Astrocyte of the spinal cord (primary cell): Measurements from ENCODE around the gene KMT2A.
"Not testable (repeated sequence)": the region's sequence is repeated elsewhere in the genome, so short reads cannot be mapped to it uniquely, and the experiment has no call there.

Source experiments
- DNase-seq: peaks from one replicate; pipeline ENCODE4 v3.0.0; 2011; ENCODE audit warnings: low read depth, low spot score
- H3K4me3 ChIP-seq: 2 replicates; pipeline ENCODE4 v1.5.1; 2011; ENCODE audit warnings: low read depth, mild to moderate bottlenecking, low read length, moderate library complexity
- CTCF ChIP-seq: IDR thresholded peaks from 2 replicates; pipeline ENCODE4 v1.5.1; 2012; ENCODE audit warnings: low read depth, mild to moderate bottlenecking, low read length, inconsistent platforms
- in situ Hi-C: cut with HindIII; loops from 2 replicates; pipeline ENCODE4 v1.10.0; 2017; ENCODE audit warnings: low sequenced_read_pairs

The KMT2A gene

GRCh38 chr11:118435893-118436624 is at the start of gene KMT2A:
TSS of gene KMT2A (plus strand) at chr11:118436492. CDS start at chr11:118436513, 21 bp downstream.
- no peak for TF ChIP-seq CTCF
- H3K4me3 ChIP-seq = peak within 1 kb of the TSS; percentile 90
- in situ Hi-C loops = no loop called here
- DNase-seq = peak; percentile 99

DNA sequence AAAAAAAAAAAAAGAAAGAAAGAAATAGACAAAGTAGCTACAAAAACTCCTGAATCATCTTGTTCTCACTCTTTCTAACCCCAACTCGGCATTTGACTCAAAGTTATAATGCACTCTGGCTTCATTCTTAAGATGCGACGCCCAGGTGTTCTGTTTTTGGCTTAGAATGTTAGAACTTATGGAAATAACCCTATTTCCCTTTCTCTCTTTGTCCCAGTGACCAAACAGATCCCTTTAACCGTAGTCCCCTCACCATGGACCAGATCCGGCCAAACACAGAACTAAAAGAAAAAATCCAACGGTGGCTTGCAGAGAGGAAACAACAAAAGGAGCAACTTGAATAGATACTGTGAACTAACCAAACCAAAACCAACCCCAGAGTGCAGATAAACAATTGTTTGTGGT is 40.2 kb upstream of the KMT2A start:
- no peak overlapping the region for H3K4me3 ChIP-seq
- in situ Hi-C loops = no loop called here
- TF ChIP-seq CTCF = no peak
- DNase-seq = no peak

DNA sequence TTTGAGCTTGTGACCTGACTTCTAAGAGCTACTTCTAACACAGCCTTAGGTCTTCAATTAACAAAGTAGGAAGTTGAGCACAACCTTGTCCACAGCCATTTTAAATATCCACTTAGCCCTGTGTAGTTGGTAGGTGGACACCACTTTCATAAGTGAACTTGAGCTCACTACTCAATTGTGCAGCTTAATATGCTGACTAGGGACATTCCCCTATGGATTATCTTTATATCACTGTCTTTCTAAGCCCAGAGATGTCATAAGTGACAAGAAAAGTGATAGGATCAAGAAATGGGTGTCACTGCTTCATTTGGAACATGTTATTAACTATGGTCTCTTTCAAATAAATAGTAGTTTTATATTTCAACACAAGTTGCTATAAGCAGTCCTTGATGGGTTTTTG is 38.8 kb upstream of the KMT2A start:
- no peak overlapping the region for H3K4me3 ChIP-seq
- no peak for DNase-seq
- in situ Hi-C loops = no loop called here
- TF ChIP-seq CTCF = no peak

- no peak overlapping the region for H3K4me3 ChIP-seq
- no peak for TF ChIP-seq CTCF
- in situ Hi-C loops = no loop called here
- no peak for DNase-seq
Measured at GRCh38 chr11:118398791-118399559, 37.3 kb upstream of the KMT2A start.

DNA sequence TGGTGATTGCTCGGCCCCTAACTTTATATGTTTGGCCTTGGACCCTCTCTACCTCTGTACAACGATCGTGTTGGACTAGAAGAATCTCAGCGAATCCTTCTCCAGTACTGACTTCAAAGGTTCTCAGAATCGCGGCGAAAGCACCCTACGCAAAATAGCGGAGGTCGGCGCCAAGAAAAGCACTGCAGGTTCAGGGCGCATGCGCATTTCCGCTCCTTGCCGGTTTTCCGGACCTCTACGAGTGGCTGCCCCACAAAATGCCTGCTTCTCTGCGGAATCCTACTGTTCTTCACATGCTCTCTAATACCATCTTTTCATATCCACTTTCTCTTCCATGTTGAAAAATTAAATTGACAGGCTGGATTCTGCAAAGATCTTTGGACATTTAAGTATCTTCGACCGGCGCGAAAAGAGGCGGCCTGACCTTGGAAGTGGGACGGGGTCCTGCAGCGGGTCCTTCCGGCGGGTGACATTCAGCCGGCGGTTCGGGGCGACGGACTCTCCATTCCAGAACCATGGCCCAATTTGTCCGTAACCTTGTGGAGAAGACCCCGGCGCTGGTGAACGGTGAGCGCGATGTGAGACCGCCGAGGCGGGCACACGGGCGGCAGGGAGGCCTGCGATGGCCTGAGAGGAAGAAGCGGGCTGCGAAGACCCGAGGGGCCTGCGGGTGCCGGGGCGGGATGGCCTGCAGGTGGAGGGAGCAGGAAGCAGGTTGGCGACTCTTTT is 35.0 kb upstream of the KMT2A start, which contains the start of gene ATP5MG:
ATP5MG (plus strand) TSS at position 456 of the 729 bp plus-strand sequence; CDS start at position 516, 60 bp downstream.
- in situ Hi-C loops = no loop called here
- peak; percentile 91 for DNase-seq
- peak; percentile 9 for TF ChIP-seq CTCF
- peak within 1 kb of the TSS; percentile 91 for H3K4me3 ChIP-seq

GRCh38 chr11:118401880-118402590 is 34.3 kb upstream of the KMT2A start:
- peak; percentile 51 for DNase-seq
- H3K4me3 ChIP-seq = peak overlapping the region; percentile 91
- no peak for TF ChIP-seq CTCF
- in situ Hi-C loops = no loop called here

DNA sequence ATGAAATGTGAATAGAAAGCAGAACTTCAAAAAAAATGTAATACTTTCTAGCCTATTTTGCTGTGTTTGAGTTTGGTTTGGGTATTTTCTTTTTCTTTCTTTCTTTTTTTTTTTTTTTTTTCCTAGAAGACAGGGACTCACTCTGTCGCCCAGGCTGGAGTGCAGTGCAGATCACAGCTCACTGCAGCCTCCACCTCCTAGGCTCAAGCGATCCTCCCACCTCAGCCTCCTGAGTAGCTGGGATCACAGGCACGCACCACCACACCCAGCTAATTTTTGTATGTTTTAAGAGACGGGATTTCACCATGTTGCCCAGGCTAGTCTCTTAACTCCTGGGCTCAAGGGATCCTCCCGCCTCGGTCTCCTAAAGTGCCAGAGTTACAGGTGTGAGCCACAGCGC is 33.7 kb upstream of the KMT2A start:
- H3K4me3 ChIP-seq = peak overlapping the region; percentile 91
- in situ Hi-C loops, DNase-seq: not testable (repeated sequence)
